NK-92 (cell line): ENCODE data around the gene PCMTD2.
"Not testable (repeated sequence)": the region's sequence is repeated elsewhere in the genome, so short reads cannot be mapped to it uniquely, and the experiment has no call there.

Source experiments
- DNase-seq: peaks from one replicate; lab custom pipeline; 2025; ENCODE audit not compliant: unreplicated experiment; lab: John Stamatoyannopoulos, UW

Gene PCMTD2

DNA sequence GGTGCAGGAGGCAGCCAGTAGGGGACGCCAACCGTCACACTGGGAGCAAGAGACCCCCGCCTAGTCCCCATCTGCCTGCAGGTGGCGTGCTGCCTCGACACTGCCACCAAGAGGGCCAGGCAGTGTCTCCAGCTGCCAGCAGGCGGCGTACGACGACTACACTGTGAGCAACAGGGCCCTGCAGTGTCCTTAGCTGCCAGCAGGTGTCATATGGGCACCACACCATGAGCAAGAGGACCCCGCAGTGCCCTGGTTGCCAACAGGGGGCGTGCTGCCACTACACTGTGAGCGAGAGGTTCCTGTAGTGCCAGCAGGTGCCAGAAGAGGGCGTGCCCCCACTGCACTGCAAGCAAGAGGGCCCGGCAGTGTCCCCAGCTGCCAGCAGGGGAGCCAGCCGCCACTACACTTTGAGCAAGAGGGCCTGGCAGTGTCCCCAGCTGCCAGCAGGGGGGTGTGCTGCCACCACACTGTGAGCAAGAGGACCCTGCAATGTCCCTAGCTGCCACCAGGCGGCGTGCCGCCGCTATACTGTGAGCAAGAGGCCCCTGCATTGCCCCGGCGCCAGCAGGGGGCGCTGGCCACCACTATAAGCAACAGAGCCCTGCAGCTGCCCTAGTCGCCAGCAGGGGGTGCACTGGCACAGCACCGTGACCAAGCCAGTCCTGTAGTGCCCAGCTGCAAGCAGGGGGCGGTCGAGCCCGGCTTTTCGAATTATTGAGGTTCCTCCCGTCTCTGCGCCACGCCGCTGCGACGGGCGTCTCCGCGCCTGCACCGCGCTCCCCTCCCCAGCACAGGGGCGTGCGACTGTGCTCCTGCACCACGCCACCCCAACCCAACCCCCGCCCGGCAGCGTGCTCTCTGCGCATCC is 30.3 kb downstream of the PCMTD2 start:
- not testable (repeated sequence) for DNase-seq

DNA sequence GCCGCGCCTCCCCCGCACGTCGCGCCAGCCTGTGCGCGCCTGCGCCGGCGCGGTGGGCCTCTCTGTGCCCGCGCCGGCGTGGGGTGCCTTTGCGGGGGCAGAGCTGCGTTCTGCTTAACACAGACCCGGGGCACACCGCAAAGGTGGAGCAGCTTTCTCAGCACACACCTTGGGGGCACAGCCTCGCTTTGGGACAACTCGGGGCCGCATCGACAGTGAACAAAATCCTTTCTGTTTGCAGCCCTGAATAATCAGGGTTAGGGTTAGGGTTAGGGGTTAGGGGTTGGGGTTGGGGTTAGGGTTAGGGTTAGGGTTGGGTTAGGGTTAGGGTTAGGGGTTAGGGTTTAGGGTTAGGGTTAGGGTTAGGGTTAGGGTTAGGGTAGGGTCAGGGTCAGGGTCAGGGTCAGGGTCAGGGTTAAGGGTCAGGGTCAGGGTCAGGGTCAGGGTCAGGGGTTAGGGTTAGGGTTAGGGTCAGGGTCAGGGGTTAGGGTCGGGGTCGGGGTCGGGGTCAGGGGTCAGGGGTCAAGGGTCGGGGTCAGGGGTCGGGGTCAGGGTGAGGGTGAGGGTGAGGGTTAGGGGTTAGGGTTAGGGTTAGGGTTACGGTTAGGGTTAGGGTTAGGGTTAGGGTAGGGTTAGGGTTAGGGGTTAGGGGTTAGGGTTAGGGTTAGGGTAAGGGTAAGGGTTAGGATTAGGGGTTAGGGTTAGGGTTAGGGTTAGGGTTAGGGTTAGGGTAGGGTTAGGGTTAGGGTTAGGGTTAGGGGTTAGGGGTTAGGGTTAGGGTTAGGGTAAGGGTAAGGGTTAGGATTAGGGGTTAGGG is 31.1 kb downstream of the PCMTD2 start:
- not testable (repeated sequence) for DNase-seq

DNA sequence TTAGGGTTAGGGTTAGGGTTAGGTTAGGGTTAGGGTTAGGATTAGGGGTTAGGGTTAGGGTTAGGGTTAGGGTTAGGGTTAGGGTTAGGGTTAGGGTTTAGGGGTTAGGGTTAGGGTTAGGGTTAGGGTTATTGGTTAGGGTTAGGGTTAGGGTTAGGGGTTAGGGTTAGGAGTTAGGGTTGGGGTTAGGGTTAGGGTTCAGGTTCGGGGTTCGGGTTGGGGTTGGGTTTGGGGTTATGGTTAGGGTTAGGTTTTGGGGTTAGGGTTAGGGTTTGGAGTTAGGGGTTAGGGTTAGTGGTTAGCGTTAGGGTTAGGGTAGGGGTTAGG is 31.7 kb downstream of the PCMTD2 start:
- not testable (repeated sequence) for DNase-seq

DNA sequence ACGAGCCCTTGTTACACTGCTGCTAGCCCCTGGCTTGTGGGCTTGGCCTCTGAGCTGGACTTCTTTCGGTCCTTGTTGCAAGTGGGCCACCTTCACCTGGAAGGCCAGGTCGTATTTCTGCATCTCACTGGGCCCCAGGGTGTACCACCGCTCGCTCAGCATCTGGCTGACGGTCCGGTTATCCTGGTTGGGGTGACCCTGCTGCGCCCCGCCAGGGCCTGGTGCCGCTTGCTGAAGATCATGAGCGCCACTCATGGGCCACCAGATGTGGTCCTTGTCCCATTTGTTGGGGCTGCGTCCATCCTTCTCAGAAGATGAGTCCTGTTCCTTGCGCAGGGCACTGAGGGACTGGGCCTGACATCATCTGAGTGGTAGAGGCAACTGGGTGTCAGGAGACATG is 36.6 kb downstream of the PCMTD2 start:
- not testable (repeated sequence) for DNase-seq

DNA sequence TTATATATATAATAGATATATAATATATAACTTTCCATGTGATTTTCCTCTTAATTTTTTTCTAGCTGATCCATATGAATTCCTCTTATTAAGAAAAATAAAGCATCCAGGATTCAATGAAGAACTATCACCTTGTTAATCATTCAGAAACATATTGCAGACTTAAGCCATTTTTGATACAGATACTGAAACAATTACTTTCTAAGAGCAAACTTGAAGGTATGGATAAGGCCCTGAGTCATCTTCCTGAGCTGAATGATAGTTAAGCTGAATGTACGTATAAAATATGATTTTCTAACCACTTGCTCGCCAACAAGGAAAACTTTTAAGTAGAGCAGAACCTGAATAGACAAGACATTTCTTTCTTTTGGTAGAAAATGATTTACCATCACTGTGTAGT is 47.5 kb downstream of the PCMTD2 start:
- not testable (repeated sequence) for DNase-seq

DNA sequence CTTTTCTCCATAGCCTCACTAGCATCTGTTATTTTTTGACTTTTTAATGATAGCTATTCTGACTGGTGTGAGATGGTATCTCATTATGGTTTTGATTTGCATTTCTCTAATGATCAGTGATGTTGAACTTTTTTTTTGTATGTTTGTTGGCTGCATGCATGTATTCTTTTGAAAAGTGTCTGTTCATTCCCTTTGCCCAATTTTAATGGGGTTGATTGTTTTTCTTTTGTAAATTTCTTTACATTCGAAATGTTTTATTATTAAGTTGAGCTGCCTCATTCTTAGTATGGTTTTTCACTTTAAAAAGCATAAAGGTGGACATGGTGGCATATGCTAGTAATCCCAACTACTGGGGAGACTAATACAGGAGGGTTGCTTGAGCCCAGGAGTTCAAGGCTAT is 58.2 kb downstream of the PCMTD2 start:
- DNase-seq = not testable (repeated sequence)

DNA sequence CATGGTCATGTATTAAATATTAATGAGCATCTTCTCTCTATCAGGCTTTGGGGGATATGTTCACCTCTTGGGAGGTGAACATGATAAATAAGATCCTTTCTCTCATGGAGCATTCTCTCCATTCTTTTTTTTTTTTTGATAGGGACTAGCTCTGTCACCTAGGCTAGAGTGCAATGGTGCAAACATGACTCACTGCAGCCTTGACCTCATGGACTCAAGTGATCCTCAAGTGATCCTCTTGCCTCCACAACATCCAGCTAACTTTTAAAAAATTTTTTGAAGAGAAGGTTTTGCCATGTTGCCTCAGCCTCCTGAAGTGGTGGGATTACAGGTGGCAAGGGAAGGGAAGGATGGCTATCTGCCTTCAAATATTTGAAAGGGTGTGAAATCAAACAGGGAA is 59.8 kb downstream of the PCMTD2 start:
- not testable (repeated sequence) for DNase-seq

DNA sequence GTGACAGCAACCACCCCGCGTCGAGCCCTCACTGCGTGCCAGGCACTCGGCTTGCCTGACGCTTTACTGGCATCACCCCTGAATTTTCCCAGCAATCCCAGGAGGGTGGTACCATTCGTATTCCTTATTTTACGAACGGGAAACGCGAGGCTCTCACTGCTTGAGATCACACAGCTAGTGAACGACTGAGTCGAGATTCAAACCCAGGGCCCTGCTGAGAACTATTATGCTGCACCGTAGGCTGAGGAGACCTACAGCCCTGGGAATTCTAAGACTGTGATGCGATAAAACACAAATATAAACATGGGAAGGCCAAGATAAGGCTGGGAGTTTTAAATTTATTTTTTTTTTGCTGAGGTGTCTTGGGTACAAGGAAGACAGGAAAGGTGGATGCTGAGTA is 60.3 kb downstream of the PCMTD2 start:
- DNase-seq = not testable (repeated sequence)

DNA sequence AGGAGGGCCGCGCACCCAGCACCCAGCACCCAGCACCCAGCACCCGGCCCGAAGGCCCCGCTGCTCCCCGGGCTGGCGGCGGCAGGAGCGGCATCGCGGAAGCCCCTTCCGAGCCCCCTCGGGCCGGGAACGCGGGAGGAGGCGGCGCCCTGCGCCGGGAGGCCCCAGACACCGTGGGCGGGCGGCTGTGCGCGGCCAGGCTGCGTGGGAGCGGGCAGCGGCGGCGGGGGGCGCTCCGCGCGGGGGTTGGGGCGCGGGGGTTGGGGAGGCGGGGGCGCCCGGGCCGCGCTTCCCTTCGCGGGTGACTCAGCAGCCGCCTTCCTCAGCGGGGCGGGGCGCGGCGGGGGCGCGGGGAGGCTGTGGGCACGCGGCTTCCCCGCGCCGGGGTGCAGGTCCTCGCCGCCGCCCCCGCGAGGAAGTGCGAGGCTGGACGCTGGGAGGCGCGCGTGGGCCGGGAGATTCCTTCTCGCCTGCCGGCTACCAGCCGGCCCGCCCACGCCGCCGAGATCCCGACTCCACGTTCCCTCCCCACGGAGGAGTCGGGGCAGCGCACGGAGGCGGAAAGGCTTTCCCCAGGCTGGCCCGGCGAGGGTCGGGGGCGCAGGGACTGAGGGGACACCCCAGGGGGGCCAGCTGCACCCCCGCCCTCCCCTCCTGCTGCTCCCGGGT is 61.0 kb downstream of the PCMTD2 start:
- not testable (repeated sequence) for DNase-seq

DNA sequence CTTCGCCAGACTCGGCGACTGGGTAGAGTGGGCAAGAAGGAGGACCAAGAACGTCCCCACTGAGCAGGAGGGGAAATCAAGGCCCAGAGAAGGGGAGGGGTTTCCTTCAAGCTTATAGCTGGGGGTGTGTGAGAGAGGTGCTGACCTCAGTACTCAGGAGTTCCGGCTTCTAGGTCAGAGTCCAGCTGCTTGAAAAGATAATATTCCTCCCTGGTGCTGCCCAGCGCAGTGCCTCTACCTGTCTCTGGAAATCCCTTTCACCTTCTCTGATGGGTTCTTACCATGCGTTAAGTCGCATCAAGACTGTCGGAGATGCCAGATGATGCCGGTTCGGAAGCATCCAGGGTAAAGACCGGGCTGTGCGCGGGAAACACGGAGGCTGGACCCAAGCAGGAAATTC is 61.8 kb downstream of the PCMTD2 start:
- DNase-seq = not testable (repeated sequence)

DNA sequence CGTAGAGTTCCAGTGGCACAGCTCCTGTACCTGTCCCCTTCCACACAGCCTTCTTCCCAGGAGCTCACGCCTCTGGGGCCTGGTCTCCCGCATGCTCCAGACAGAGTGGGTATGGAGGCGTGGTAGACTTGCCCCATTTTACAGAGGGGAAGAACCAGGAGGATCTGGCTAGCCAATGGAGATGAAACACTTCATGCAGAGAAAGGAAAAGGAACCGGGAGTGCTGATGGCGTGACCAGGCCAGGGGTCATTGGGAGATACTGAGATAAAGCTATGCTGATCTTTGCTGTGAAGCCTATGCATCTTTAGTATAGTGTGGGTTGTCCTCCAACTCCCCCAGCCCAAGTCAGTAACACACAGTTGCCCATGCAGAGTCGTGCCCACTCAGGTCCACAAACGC is 62.5 kb downstream of the PCMTD2 start:
- DNase-seq = not testable (repeated sequence)

DNA sequence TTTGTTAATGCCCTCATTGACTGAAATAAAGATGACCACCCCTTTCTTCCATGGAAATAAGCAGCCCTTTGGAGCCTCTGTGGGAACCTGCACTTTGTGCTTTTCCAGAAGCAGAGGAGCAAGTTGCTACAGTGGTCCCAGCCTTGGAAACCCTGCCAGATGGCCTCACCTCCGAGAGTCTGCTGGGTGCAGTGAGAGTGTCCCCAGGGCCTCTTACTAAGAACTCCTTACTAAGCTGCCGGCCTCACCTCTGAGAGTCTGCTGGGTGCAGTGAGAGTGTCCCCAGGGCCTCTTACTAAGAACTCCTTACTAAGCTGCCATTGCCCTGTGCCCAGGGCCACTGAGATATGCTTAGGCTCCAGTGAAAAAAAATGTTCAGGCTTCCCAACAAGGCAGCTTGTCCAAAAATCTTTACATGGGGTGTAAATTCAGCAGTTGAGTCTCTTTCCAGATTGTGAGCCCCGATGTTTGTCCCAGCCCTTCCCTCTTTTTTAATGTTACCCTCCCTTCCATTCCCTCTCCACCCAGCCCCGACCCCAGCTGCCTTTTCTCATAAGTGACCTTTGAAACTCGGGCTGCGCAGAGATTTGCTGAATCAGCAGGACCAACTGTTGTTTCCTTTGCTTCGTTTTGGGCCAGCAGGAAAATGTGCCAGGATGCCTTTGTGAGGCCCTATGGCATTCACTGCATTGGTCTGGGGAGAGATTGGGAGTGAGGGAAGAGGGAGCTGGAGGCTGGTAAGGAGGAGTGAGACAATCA is 66.7 kb downstream of the PCMTD2 start:
- not testable (repeated sequence) for DNase-seq
